ENCODE data around the gene TDRD9.
"Not testable (repeated sequence)": the region's sequence is repeated elsewhere in the genome, so short reads cannot be mapped to it uniquely, and the experiment has no call there.

The TDRD9 gene

DNA sequence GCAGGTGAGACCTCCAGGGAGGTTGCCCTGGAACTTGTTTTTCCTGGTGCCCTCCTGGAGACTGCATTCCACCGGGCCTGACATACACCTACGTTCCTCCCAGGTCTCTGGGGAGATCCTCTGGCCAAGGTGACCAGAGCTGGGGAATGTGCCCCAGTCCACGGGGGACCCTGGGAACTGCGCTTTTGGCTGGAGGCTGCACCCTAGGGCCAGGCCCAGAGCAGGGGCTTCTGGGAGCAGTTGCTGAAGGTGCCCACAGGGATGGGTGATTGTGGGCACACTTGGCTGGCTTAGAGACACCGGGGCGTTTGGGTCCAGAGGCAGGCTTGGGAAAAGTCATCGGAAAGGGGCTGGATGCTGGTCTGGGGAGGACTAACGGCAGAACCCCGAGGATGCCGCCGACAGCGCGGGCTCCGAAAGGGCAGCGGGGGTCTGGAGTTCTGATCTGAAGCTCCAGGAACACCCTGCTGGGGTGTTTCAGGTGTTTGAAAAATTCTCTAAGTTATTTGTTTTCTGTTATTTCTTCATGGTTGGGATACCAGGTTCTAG is 36.5 kb upstream of the TDRD9 start:
- no peak for DNase-seq

DNA sequence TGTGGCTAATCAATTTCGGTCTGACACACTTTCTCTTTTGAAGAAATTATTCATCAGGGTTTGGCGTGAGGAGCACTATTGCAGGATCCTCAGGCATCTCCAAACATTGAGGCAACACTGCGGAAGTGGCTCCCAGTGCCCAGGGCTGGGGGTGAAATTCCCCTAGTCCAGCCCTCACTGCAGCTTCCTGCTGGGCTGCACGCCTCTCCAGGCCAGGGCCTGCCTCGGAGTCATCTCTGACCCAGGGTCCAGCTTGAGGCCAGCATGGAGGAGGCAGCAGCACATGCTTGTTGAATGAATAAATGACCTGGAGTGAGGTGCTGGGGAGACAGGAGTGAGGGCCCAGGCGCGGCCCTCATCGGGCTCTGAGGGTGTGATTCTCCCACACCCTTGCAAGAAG is 36.0 kb upstream of the TDRD9 start:
- DNase-seq, result no peak

DNA sequence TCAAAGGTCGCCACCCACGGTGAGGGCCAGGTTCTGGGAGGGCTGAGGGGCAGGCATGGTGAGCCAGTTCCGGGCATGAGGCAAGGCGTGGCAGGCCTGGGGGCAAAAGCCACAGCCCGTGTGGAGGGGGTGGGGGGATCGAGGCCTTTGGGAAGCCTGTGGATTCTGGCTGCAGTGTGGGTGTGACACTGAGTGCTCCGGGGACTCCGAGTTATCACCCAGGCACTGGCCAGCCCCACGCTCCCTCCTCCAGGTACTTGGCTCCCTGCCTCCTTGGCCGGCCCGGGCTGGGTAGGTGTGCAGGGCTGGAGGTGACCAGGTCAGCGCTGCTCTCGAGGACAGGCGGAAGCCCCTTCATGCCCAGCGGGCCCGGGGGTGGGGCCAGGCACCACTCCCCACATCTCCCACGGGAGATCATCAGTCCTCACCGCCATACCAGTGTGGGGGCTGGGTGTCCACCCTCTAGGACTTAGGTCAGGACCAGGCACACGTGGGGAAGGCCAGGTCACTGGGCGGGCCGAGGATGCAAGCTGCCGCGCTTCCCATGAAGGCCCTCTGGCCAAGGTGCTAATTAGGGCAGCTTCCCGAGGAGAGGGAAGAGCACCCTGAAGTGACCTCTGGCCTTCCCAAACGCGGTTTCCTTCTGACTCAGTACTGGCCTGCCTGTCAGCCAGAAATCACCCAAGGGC is 34.1 kb upstream of the TDRD9 start:
- DNase-seq, result no peak

DNA sequence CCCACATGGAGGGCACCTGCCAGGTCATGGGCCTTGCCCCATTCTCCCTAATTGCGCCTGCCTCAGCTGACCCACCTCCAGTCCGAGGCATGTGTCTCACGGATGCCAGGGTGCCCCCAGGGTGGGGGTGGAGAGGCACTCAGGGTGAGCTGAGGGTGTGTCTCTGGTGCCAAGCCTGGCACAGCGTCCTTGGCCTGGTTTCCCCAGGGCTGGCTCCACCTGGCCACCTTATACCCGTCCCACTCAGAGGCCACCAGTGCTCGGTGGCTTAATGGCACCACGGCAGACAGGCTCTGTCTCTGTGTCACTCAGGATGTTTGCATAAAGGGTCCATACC is 33.6 kb upstream of the TDRD9 start:
- no peak for DNase-seq

DNA sequence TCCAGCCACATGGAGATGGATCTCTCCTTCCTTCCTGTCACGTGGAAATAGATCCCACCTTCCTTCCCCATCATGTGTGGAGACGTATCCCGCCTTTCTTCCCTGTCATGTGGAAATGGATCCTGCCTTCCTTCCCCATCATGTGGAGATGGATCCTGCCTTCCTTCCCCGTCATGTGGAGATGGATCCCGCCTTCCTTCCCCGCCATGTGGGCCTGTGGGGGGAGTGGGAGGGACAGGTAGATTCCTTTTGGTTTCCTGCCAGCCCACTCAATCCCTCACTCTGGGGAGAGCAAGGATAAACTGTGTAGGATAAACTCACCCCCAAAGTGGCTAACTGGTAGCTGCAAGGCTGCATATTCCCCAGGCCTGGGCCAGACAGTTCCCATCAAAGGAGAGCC is 31.7 kb upstream of the TDRD9 start:
- DNase-seq, result no peak

DNA sequence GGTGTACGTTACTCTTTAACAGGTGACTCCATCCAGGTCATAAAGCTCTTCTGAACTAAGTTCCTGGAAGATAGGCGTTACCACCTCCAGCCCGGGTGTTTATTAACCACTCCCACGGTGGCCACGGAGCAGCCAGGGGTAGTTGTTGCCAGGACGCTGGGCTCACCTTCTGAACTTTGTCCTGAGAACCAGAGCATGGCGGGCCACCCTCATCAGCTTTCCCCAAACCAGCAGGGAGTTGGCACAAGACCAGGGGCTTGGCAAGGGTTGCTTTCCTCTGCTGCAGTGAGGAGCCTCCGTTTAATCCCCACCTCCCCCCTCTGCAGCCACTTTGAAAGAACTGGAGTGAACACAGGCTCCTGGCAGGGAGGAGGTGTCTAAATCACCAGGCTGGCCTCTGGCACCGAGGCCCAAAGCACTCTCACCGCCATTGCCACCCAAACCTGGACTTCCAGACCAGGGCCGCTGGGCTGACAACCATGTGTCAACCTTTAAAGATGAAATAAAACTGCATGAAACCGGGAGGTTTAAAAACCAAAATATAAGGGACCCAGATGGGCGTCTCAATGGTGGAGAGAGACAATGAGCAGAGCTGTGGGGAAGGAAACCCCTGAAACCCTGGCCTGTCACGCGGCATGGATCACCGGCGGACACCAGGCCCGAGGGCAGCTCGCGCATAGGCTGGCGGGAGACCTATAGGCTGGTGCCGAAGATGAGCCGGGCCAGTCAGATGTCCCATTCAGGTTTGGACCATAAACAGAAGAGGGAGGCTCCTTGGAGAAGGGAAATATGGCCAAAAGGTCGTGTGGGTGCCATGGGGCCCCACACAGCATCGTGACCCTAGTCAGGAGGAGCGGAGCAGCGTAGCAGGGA is 30.9 kb upstream of the TDRD9 start:
- DNase-seq, result no peak

DNA sequence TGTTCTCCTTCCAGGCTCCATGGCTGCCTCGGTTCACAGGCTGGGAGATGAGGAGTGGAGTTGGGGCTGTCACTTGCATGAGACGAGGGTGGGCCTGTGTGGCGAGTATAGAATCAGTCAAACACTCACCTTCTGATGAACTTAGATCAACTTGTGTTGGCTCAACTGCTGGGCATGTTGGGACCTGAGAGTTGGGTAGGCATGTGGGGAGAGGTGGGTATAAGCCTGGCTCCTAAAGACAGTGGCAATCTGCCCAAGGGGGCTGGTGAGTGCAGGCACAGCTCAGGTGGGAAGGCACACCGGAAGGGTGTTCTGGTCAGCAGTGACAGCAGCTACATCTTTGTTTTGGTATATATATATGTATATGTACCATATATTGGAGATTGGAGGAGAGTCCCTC is 30.1 kb upstream of the TDRD9 start:
- DNase-seq, result no peak

DNA sequence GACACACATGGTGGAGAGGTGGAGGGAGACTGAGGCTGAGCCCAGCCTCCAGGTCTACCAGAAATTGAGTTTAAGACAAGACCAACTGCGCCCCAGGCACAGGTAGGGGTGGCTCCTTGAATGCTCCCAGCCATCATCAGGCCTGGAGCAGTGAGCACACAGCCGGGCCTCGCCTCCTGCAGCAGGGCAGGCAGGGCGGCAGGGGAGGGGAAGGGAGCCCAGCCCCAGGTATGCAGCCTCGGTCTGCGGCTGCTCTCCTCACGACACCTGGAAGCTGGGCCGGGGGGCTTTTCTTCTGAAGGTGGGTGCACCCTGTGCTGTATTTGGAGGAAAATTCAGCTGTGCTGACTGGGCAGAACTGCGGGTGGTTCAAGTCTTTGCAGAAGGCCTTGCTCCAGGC is 29.5 kb upstream of the TDRD9 start:
- no peak for DNase-seq

DNA sequence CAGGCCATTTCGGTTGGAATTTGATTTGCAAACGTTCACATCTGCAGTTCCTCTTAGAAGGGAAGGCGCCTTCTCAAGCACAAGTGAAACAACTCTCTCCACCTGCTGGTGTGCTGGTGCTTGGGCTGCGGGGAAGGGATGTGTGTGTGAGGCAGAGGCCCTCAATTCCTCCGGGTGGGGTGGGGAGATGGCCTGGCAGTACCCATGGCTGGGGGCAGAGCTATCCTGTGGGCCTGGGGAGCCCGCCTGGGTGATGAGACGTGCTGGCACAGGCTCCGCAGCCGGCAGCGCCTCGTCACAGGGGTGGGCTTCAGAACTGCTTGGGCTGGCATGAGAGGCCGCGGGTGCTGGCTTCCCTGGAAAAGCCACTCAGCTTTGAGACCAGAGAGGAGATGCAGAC is 28.9 kb upstream of the TDRD9 start:
- DNase-seq, result no peak

DNA sequence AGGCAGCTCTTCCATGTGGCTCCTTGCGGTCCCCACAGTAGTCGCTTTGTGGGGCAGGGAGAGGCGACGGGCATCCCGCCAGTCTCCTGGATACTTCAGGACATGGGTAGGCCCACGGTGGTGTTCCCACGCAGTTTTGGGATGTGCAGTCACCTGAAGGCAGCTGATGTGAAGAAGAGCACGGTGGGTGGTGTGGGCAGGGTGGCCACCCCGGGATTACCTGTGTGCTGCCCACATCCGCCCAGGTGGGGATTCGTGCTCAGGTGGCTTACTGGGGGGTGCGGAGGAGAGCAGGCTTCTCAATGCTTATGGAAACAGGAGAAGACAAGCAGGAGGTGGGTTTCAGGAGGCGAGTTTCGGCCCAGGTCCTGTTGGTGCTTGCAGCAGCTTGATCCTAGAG is 28.4 kb upstream of the TDRD9 start:
- DNase-seq, result no peak

DNA sequence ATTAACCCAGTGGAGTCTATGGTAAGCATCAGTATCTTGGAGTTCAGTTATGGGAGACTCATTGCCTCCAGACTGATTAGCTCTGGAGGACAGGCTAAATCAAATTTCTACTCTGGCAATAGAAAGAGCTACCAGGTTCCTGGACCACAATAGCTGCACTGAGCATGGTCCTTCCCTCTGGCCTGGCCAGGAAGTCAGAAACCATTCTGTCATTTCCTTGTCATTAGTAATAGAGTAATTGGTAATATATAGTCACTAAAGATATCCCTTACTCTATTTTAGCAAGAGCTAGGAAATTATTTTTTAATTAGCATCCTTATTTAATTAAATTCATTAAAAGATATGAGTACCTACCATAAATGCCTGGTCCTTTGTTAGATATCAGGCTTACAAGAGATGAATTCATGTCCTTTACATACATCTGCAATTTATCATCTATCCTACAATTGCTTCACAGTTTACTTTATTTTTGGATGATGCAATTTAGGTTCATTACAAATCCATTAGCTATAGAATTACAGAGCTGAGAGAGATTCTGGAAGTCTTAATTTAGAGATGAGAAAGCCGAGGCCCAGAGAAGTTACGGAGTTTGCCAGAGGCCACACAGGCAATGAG is 23.7 kb upstream of the TDRD9 start:
- no peak for DNase-seq

DNA sequence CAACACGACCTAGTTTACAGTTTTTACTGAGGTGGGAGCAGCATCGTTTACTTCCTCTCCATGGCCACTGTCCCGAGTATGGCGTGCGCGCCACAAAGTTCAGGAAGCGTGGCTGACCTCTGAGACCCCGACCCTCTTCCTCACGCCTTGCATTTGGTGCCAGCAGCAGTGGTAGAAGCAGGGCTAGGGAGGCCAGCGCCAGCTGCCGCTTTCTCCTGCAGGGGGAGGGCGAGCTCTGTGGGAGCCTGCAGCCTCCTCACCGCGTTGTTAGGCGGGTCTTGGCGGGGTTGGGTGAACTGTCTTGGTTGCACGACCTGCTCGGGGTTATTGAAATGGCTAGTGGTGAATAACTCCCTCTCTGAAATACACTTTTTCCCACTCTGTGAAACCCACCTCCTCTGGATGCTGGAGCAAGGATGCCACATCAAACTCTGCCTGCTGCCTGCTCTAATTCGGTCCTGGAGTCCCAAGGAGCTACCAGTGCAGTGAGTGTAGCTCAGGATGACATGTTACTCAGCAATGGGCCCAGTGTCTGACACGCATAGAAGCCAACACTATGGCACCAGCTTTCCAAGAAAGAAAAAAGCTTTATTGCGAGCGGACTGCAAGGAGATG is 22.3 kb upstream of the TDRD9 start:
- no peak for DNase-seq

DNA sequence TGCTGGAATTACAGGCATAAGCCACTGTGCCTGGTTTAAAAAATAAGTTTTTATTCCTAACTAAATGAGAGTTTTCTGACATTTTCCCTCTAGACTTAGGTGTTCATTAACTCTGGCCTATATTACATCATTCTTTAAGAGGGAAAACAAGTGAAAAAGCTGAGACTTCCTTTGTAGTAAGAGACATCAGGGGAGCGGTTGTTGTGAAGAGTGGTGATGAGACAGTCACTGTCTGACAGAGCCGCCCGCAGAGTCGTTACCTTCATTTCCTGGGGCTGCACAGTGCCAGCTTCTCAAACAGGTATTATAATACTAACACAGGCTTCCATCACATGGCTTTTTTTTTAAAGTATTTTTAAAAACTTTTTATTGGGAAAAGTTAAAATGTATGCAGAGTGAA is 19.7 kb upstream of the TDRD9 start:
- no peak for DNase-seq

DNA sequence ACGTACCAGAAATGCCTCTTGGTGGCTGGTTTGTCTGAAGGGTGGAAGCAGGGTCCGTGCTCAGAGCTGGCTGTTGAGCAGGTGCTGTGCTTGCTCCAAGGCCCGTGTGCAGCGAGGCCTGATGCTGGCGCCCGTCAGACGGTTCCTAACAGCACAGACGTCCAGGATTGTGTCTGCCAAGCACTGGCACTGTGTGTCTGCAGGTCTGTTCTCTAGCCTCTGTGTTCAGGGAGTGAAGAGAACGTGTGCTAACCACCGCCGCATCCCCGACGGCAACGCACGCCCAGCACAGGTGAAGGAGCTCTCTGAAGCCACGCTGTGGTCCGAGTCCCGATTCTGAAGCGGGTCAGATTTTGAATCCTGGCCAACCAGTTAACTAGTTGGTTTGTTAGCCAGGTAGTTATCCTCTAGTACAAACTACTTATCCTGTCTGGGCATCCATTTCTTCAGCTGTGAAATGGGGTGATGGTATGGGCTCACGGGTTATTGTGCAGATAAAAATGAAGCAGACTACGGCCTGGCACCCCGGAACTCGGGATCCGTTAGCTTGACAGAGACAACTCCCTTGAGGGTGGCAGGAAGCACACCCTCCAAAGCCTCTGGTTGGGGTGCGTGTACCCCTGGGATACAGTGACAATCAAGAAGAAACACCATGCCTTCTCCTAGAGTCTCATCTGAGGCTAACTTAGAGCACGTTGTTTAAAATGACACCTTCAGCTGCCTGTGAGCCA is 18.6 kb upstream of the TDRD9 start:
- no peak for DNase-seq

DNA sequence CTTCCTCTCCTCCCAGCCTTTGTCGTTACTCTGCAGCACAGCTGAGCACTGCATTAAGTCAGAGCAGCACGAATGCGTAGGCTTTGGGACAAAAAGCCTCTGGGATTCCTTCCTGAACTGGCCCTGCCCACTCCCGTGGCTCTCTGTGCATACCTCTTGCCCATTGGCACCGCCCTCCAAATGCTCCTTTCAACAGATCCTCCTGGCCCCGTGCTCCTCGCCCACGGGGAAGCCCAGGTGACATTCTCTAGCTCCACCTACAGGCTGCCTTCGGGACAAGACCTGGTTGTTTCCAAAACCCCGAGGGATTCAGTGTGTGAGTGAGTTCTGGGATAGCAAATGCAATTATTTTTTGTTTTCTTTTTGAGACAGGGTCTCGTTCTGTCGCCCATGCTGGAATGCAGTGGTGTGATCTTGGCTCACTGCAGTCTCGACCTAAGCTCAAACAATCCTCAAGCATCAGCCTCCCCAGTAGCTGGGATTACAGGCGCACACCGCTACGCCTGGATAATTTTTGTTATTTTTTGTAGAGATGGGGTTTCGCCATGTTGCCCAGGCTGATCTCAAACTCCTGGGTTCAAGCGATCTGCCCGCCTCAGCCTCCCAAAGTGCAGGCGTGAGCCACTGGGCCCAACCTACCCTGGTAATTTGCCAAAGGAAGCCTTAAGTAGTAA is 17.9 kb upstream of the TDRD9 start:
- DNase-seq, result peak; percentile 12

DNA sequence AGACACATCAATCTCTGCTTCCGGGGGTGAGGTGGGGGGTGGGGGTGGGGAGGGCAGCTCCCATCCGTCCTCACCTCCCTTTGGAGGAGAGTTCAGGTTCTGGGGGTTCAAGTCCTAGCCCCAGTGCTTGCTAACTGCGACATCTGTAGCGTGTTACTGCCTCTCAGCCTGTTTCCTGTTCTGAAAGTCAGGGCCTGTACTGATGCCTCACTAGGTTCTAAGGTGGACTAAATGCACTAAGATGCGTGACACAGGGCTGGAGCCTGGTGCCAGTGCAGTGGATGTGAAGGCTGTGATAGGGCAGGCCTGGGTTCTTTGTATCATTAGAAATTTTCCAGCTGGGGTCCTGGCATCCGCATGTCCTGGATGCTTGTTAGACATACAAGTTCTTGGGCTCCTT is 17.3 kb upstream of the TDRD9 start:
- DNase-seq, result no peak

DNA sequence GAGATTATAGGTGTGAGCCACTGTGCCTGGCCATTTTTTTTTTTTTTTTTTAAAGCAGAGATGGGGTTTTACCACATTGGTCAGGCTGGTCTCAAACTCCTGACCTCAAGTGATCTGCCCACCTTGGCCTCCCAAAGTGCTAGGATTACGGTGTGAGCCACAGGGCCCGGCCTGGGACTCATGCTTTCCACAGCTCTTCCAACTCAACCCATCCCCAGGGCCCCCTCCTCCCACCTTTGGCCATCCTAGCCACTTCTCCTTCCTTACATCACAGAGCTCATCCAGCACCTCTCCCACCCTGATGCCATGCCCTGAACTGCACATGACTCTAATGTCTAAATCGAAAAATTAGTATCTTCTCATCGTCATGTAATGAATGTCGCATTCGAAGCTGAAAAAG is 12.6 kb upstream of the TDRD9 start:
- no peak for DNase-seq

DNA sequence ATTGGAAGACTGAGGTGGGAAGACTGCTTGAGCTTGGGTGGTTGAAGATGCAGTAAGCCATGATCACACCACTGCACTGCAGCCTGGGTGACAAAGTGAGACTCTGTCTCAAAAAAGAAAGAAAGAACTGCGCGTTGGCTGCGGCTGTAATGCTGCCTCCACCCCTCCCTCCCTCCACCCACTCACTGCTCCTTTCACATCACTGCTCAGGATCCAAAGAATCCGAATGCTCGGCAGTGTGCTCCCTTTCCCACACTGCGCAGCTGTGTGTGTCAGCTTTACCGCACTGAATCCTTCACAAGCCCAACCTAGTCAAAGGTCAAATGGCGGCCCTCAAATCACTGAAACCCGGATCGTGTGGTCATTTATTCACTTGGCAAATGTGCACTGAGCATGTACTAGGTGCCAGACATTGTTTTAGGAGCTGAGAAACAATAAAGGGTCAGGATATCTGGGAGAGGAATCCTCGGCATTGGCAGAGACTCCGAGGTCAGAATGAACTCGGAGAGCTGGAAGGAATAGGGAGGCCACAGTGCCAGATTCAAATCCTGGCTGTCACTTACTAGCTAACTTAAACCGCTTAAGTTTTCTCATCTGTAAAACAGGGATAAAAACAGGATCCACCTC is 11.5 kb upstream of the TDRD9 start:
- no peak for DNase-seq

DNA sequence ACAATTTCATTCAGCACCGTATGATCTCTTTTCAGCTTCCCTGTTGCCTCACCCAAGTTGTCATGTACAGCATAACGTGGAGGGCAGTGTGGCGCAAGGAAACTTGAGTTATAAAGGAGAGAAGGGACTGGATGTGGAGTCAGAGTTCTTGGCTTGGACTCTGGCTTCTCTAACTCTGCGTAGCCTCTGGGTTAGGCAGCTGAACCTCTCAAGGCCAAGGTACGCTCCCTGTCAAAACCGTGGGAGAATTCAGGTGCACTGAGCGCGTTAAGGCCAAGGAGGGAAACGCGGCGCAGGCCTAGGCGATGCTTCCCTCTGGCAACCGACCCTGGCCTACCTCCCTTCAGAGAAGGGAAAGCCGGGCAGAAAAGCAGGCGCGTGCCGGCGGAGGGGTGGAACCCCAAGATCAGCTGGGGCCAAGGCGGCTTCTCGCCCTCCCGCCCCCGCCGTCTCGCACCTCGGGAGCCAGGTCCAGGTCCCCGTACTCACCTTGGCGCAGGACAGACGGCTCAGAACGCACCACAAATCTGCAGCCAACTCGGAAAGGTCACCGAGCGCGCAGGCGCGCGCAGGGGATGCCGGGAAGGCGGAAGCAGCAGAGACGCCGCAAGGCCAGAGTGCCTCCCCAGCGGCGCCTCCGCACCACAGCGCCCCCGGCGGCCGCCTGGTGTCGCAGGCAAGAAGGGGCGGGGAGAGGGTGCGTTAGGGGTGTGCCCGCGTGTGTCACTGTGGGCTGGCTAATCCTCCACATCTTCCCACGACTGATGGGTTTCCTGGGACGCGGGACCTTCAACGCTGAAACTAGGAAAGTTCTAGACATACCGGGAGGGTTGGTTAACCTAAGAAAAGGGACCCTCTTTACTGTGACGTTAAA is 7.0 kb upstream of the TDRD9 start:
- DNase-seq, result peak; percentile 65

DNA sequence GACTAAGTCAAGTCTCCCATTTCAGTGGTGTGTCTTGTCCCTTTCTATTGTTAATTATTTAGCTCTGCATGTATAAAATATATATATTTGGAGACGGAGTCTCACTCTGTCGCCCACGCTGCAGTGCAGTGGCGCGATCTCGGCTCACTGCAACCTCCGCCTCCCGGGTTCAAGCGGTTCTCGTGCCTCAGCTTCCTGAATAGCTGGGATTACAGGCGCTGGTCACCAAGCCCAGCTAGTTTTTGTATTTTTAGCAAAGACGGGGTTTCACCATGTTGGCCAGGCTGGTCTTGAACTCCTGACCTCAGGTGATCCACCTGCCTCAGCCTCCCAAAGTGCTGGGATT is 6.4 kb upstream of the TDRD9 start:
- not testable (repeated sequence) for DNase-seq

DNA sequence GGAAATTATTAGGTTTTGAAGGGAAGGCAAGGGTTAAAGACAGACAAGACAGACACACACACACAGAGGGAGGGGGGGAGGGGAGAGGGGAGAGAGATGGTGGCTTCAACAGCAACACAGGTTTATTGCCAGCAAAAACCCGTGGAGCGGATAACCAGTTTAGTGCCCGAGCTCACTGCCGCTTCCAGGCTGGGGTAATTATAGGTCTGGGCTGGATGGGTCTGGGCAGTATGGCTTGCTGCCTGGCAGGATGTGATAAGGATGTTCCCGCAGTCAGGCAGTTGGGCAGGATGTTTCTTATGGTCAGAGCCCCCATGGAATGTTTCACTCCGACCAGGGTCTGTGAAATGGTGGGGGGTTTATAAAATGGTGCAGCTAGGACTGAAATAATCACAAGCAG is 4.4 kb upstream of the TDRD9 start:
- no peak for DNase-seq
